Posterior vena cava (tissue), 2 donors: ENCODE measurements around the gene ZC3H7B. TPM values are rescaled to one million over a fixed set of nuclear protein-coding genes. Genes with fewer than 3 reads are reported as not detected.
A peak's percentile ranks its signal among the peaks of the same experiment; 100 is the strongest.
"Not testable (repeated sequence)": the region's sequence is repeated elsewhere in the genome, so short reads cannot be mapped to it uniquely, and the experiment has no call there.

Experiments used
- DNase-seq: peaks from one replicate; pipeline ENCODE4 v3.0.0-alpha.2; 2020; ENCODE audit warnings: low spot score
- intact Hi-C, 2 donors: fragments of 100-400 bp; cut with DNase I; formaldehyde crosslinking; loops; one replicate each; pipeline versions ENCODE4 v1.14.1 to v1.14.2; 2022 to 2023
- microRNA-seq, 2 donors: library from miRNA; unstranded; fragments of <30 nt; microRNA quantifications; one replicate each; pipeline ENCODE4 v1.2.0, GENCODE V29; 2020 to 2021; ENCODE audit warnings: borderline microRNAs expressed in 2 of 2
- total RNA-seq, 2 donors: library from RNA; stranded (reverse); fragmentation: NEBNext Ultra II Directional; extraction: Animal tissue kit (Norgen Biotek cat#: 25700); gene quantifications; one replicate each; pipeline ENCODE4 v1.2.1, GENCODE V29; 2021
- donor health status: DM: yes; HTN: yes; CAD: no.
- donor health status: DM: yes; HTN: yes; CAD: no.

Gene ZC3H7B
- total RNA-seq, 2 donors from 2014 or later, result 36.1 to 41.7 TPM

- intact Hi-C loops, result loop anchor here (5.0 kb wide), 2 partner anchors 115 to 130 kb away; no protein-coding TSS in a partner anchor
- DNase-seq, result no peak
These were observed 100.7 kb downstream of the ZC3H7B start for GRCh38 chr22:41401781-41402648.

GRCh38 chr22:41402851-41403250 lies 101.5 kb downstream of the ZC3H7B start:
- intact Hi-C loops, result loop anchor here (5.0 kb wide), 2 partner anchors 114 to 129 kb away; no protein-coding TSS in a partner anchor
- not testable (repeated sequence) for DNase-seq

- peak; percentile 97 for DNase-seq
- intact Hi-C loops, result loop anchor here (5.0 kb wide), 2 partner anchors 114 to 129 kb away; no protein-coding TSS in a partner anchor
These were observed 102.4 kb downstream of the ZC3H7B start for GRCh38 chr22:41403532-41404318.

GRCh38 chr22:41405588-41405987 lies 104.3 kb downstream of the ZC3H7B start:
- no peak for DNase-seq
- intact Hi-C loops, result no loop called here

- intact Hi-C loops, result no loop called here
- no peak for DNase-seq
These were observed 105.1 kb downstream of the ZC3H7B start for GRCh38 chr22:41406410-41406809.

GRCh38 chr22:41407433-41407832 lies 106.1 kb downstream of the ZC3H7B start:
- intact Hi-C loops, result no loop called here

GRCh38 chr22:41408665-41409064 lies 107.3 kb downstream of the ZC3H7B start:
- intact Hi-C loops, result no loop called here
- DNase-seq, result no peak

More at GRCh38 chr22:41407433-41407832, 106.1 kb downstream of the ZC3H7B start:
- DNase-seq, result no peak

Small RNAs within 50 kb of the gene (microRNA-seq; reads per million reads assigned to microRNA genes)
- 0 to 0.26 reads per million in 2 donors for gene MIR6889

Other genes with a start within 250 kb of the ZC3H7B start
- 10 to 100 TPM; 48.7 to 50.9 TPM for gene EP300, start 208.9 kb upstream of the ZC3H7B start, total RNA-seq
- 10 to 100 TPM; 15.4 to 19.0 TPM for gene L3MBTL2, start 96.2 kb upstream of the ZC3H7B start, total RNA-seq
- gene CHADL, start 60.6 kb upstream of the ZC3H7B start, total RNA-seq, result 1 to 10 TPM; 1.8 to 1.9 TPM
- gene RANGAP1, start 15.3 kb upstream of the ZC3H7B start, total RNA-seq, result 10 to 100 TPM; 26.2 to 39.4 TPM
- 10 to 100 TPM; 10.5 to 20.5 TPM for gene TEF, start 80.4 kb downstream of the ZC3H7B start, total RNA-seq
- gene TOB2, start 145.3 kb downstream of the ZC3H7B start, total RNA-seq, result 10 to 100 TPM; 36.8 to 37.0 TPM
- gene PHF5A, start 167.2 kb downstream of the ZC3H7B start, total RNA-seq, result 10 to 100 TPM; 27.5 to 33.5 TPM
- 10 to 100 TPM; 61.4 to 63.8 TPM for gene ACO2, start 167.6 kb downstream of the ZC3H7B start, total RNA-seq
- gene POLR3H, start 242.9 kb downstream of the ZC3H7B start, total RNA-seq, result 10 to 100 TPM; 29.9 to 35.4 TPM